ENCODE data around the gene GSTO2. TPM values are rescaled to one million over a fixed set of nuclear protein-coding genes. Genes with fewer than 3 reads are reported as not detected.
A peak's percentile ranks its signal among the peaks of the same experiment; 100 is the strongest.

The GSTO2 gene
- total and polyA plus RNA-seq, 2 experiments from 2014 or later, result 30.7 to 49.8 TPM

- Histone ChIP-seq H3K4me3 (peak overlapping the region; percentile 98), H3K27ac (ENCODE audit: low read depth) (peak overlapping the region; percentile 96; the same call in 1 of the 2 replicates), H3K4me1 (ENCODE audit: insufficient read depth) (peaks cover 69% of the 10 kb centered on the region), H3K36me3 (ENCODE audit: insufficient read depth) (no peaks in the 10 kb centered on the region), H2AFZ (peak overlapping the region; percentile 70), H4K20me1 (replicated peaks; ENCODE audit: insufficient read depth) (peaks cover 2% of the 10 kb centered on the region; the same call in 1 of the 2 replicates), H3K27me3 (ENCODE audit: insufficient read depth) (peaks cover 7% of the 10 kb centered on the region), H3K4me2 (peak overlapping the region; percentile 98), H3K9me2 (ENCODE audit: insufficient read depth) (no peaks in the 10 kb centered on the region), H3K79me2 (replicated peaks; ENCODE audit: insufficient read depth) (peaks cover 57% of the 10 kb centered on the region), H3F3A (replicated peaks; ENCODE audit: low read depth) (peaks cover 7% of the 10 kb centered on the region; the same call in 1 of the 2 replicates)
- Mint-ChIP-seq H3K4me3 (peak overlapping the region; percentile 94), H3K27ac (0 out of 2 replicates have a peak overlapping the region, but pooled peaks have one; percentile 67), H3K36me3 (ENCODE audit: low read depth) (no peaks in the 10 kb centered on the region; the same call in 2 of the 3 replicates), H3K27me3 (ENCODE audit: insufficient read depth, low read depth, poor library complexity) (peaks cover 15% of the 10 kb centered on the region), H3K9me3 (no peaks in the 10 kb centered on the region), H3K4me1 (peaks cover 65% of the 10 kb centered on the region)
- TF ChIP-seq ZNF462 (CRISPR knock-in tag; IDR thresholded peaks at IDR 0.05), result no peak
- TF ChIP-seq CTCF (conservative IDR thresholded peaks at IDR 0.05; ENCODE audit: low read depth in 2 of 2), result no peak
- TF ChIP-seq EZH2phosphoT487 (IDR thresholded peaks at IDR 0.05; ENCODE audit: unreplicated experiment), result no peak
- TF ChIP-seq CREB1 (CRISPR knock-in tag; IDR thresholded peaks at IDR 0.05; ENCODE audit: low read depth), result no peak
- no peak for TF ChIP-seq ETS1 (IDR thresholded peaks at IDR 0.05)
- no peak for TF ChIP-seq STAT1 (IDR thresholded peaks at IDR 0.05; ENCODE audit: unreplicated experiment)
- no peak for TF ChIP-seq EZH2 (IDR thresholded peaks at IDR 0.05; ENCODE audit: low read depth, unreplicated experiment)
- TF ChIP-seq ZNF331 (CRISPR knock-in tag; IDR thresholded peaks at IDR 0.05; ENCODE audit: low read depth), result no peak
- TF ChIP-seq NANOG (IDR thresholded peaks at IDR 0.05; ENCODE audit: borderline replicate concordance), result no peak
- TF ChIP-seq POLR2AphosphoS5 (IDR thresholded peaks at IDR 0.05; ENCODE audit: low read depth), result no peak
- no peak for TF ChIP-seq REST (IDR thresholded peaks at IDR 0.05; ENCODE audit: unreplicated experiment)
- no peak for TF ChIP-seq JUNB (IDR thresholded peaks at IDR 0.05; ENCODE audit: unreplicated experiment)
- TF ChIP-seq ZNF114 (CRISPR knock-in tag; IDR thresholded peaks at IDR 0.05), result no peak
- DNase-seq (ENCODE audit: low spot score) (no peak), ATAC-seq (no peak)
These were observed 68.0 kb downstream of the GSTO2 start for GRCh38 chr10:104336821-104337467.
